GM12878 (cell line): ENCODE data around the gene ENTPD3. TPM values are rescaled to one million over a fixed set of nuclear protein-coding genes. Genes with fewer than 3 reads are reported as not detected.

Source experiments
- ATAC-seq: fragments of 200-7000 bp; cut with Tn5 transposase; 3 replicates; pipeline ENCODE4 v1.9.1; 2020; ENCODE audit warnings: mild to moderate bottlenecking, moderate library complexity
- BruUV-seq: library from RNA; stranded (reverse); fragments of 400-500 nt; replicated peaks from 2 replicates; lab custom pipeline; 2021; lab: Mats Ljungman, UMichigan
- CTCF ChIA-PET: fragments of 300-600 bp; sonication (Branson Sonifier 250); formaldehyde crosslinking; extraction: SDS; loops from one replicate; lab custom pipeline; 2021; ENCODE audit warnings: inconsistent platforms; lab: Yijun Ruan, JAX
- POLR2A ChIA-PET: fragments of 350-600 bp; formaldehyde crosslinking; extraction: SDS; loops from one replicate; lab custom pipeline; 2021; ENCODE audit warnings: inconsistent platforms; lab: Charles Lee
- RAD21 ChIA-PET: fragments of 300-600 bp; sonication (Branson Sonifier 250); formaldehyde crosslinking; loops from one replicate; lab custom pipeline; 2023; ENCODE audit warnings: antibody characterized with exemption; ENCODE audit not compliant: unreplicated experiment; lab: Charles Lee
- SMC1A ChIA-PET: fragments of 300-600 bp; sonication (Branson Sonifier 250); formaldehyde crosslinking; loops from one replicate; lab custom pipeline; 2023; ENCODE audit not compliant: unreplicated experiment, uncharacterized antibody; lab: Charles Lee
- DNase-seq: peaks from one replicate; pipeline ENCODE4 v3.0.0-alpha.2; 2011; ENCODE audit warnings: low read depth, low spot score
- FAIRE-seq: peaks from 3 replicates; lab custom pipeline; 2011; peaks lifted over from hg19 to GRCh38; lab: Jason Lieb, UNC
- H2AFZ ChIP-seq: 2 replicates; pipeline ENCODE4 v1.6.0; 2011; ENCODE audit warnings: low read depth, low read length, control low read depth; ENCODE audit not compliant: control insufficient read depth
- H3K27ac ChIP-seq: 2 replicates; pipeline ENCODE4 v1.5.1; 2011; ENCODE audit warnings: control low read depth; ENCODE audit not compliant: control insufficient read depth, insufficient read depth
- H3K27me3 ChIP-seq, 2 experiments: replicated peaks in 1 of 2; 2 replicates each; pipeline versions ENCODE4 v1.6.0 to v1.6.1; 2011; ENCODE audit warnings: low read length in 1 of 2; ENCODE audit not compliant: control insufficient read depth in 2 of 2, insufficient read depth in 2 of 2
- H3K36me3 ChIP-seq, 2 experiments: 2 replicates each; pipeline ENCODE4 v1.5.1; 2011; ENCODE audit warnings: low read length in 1 of 2; ENCODE audit not compliant: control insufficient read depth in 2 of 2, insufficient read depth in 2 of 2
- H3K4me1 ChIP-seq: 2 replicates; pipeline ENCODE4 v1.6.1; 2011; ENCODE audit warnings: mild to moderate bottlenecking, low read length, moderate library complexity, mixed read lengths; ENCODE audit not compliant: control insufficient read depth, insufficient read depth
- H3K4me2 ChIP-seq: 2 replicates; pipeline ENCODE4 v1.6.0; 2011; ENCODE audit warnings: control low read depth; ENCODE audit not compliant: control insufficient read depth, insufficient read depth
- H3K4me3 ChIP-seq: fragments of 200-600 bp; sonication (generic); 2 replicates; pipeline ENCODE4 v1.5.1; 2016
- H3K79me2 ChIP-seq: 2 replicates; pipeline ENCODE4 v1.6.0; 2011; ENCODE audit warnings: low read length; ENCODE audit not compliant: control insufficient read depth, insufficient read depth
- H3K9ac ChIP-seq: 2 replicates; pipeline ENCODE4 v1.8.0; 2011; ENCODE audit warnings: low read length, control low read depth, mixed read lengths; ENCODE audit not compliant: control insufficient read depth, insufficient read depth
- H3K9me3 ChIP-seq: replicated peaks from 3 replicates; pipeline ENCODE4 v1.5.1; 2011; ENCODE audit warnings: mild to moderate bottlenecking, low read length; ENCODE audit not compliant: control insufficient read depth, insufficient read depth
- H4K20me1 ChIP-seq: 2 replicates; pipeline ENCODE4 v1.6.0; 2011; ENCODE audit not compliant: control insufficient read depth, insufficient read depth
- ASH2L ChIP-seq: fragments of 300-600, 200-600 bp; sonication (generic); IDR thresholded peaks from 2 replicates; pipeline ENCODE4 v1.6.1; 2017; ENCODE audit warnings: low read depth, mild to moderate bottlenecking, borderline replicate concordance
- CHD1 ChIP-seq: IDR thresholded peaks from 2 replicates; pipeline ENCODE4 v1.6.1; 2012; ENCODE audit warnings: low read depth, low read length, improper control_type of control experiment
- ETV6 ChIP-seq, 2 experiments: fragments of 450-650 bp in 1 of 2; IDR thresholded peaks in 1 of 2; conservative IDR thresholded peaks in 1 of 2; 2 replicates each; pipeline ENCODE4 v1.6.1; 2014; ENCODE audit warnings: antibody characterized with exemption in 1 of 2, borderline replicate concordance in 1 of 2, low read depth in 1 of 2, mild to moderate bottlenecking in 1 of 2, moderate library complexity in 1 of 2
- GABPA ChIP-seq: IDR thresholded peaks from 2 replicates; pipeline ENCODE4 v1.6.1; 2014; ENCODE audit warnings: antibody characterized with exemption, low read depth, mild to moderate bottlenecking, inconsistent platforms
- LARP7 ChIP-seq: fragments of 450-650 bp; IDR thresholded peaks from 2 replicates; pipeline ENCODE4 v1.6.1; 2017; ENCODE audit warnings: mild to moderate bottlenecking
- MEF2B ChIP-seq: fragments of 450-650 bp; IDR thresholded peaks from 2 replicates; pipeline ENCODE4 v1.6.1; 2018; ENCODE audit warnings: mild to moderate bottlenecking, moderate library complexity; ENCODE audit not compliant: partially characterized antibody, poor library complexity, severe bottlenecking
- SPI1 ChIP-seq: IDR thresholded peaks from 2 replicates; pipeline ENCODE4 v1.6.1; 2011; ENCODE audit warnings: low read depth, mild to moderate bottlenecking, low read length, moderate library complexity, borderline replicate concordance; ENCODE audit not compliant: insufficient read depth
- TCF12 ChIP-seq: IDR thresholded peaks from 2 replicates; pipeline ENCODE4 v1.6.1; 2011; ENCODE audit warnings: low read depth, mild to moderate bottlenecking, low read length
- TCF3 ChIP-seq: IDR thresholded peaks from 2 replicates; pipeline ENCODE4 v1.6.1; 2012; ENCODE audit warnings: low read depth, mild to moderate bottlenecking, low read length, borderline replicate concordance; ENCODE audit not compliant: insufficient read depth
- ZNF622 ChIP-seq: fragments of 450-650 bp; IDR thresholded peaks from 2 replicates; pipeline ENCODE4 v1.6.1; 2017; ENCODE audit warnings: mild to moderate bottlenecking, inconsistent platforms
- WGBS: methylation state at CpG from one replicate; pipeline ENCODE4 v1.1.6; 2016; ENCODE audit warnings: low lambda C conversion rate; ENCODE audit not compliant: insufficient replicate concordance, insufficient coverage; ENCODE audit errors: missing lambda C conversion rate; 5-methylcytosine and 5-hydroxymethylcytosine counted together
- in situ Hi-C: fragments of 300-500 bp; cut with MboI; formaldehyde crosslinking; loops from 9 replicates; pipeline ENCODE4 v1.14.3; 2018; ENCODE audit warnings: mixed read lengths
- intact Hi-C: fragments of 100-400 bp; cut with micrococcal nuclease; formaldehyde crosslinking; loops from one replicate; pipeline ENCODE4 v1.14.2; 2022; ENCODE audit not compliant: unreplicated experiment
- polyA plus RNA-seq, 11 experiments: library from polyadenylated mRNA; depleted of rRNA in 4 of 11; unstranded in 6 of 11; stranded (reverse) in 5 of 11; fragments of >200 nt; fragmentation: Nextera tagmentation in 4 of 11; fragmentation: Illumina TruSeq in 1 of 11; extraction: Ambion mirVana in 4 of 11; extraction: Trizol in 1 of 11; gene quantifications; 1 replicate in 1 of 11; 2 replicates in 10 of 11; pipeline versions ENCODE4 v1.2.1 to v1.2.3, GENCODE V29; 2011 to 2016; ENCODE audit warnings: inconsistent platforms in 2 of 11, missing spikeins in 2 of 11, low read depth in 1 of 11
- total RNA-seq, 4 experiments: library from RNA; depleted of rRNA in 3 of 4; stranded (reverse); fragments of >200 nt in 3 of 4; fragmentation: Illumina TruSeq in 1 of 4; extraction: Trizol in 1 of 4; gene quantifications; 2 replicates each; pipeline versions ENCODE4 v1.2.1 to v1.2.3, GENCODE V29; 2013 to 2021
- TF ChIP-seq, protein P1 (sequence below): fragments of 450-650 bp; IDR thresholded peaks from 2 replicates; pipeline ENCODE4 v1.6.1; 2018; ENCODE audit warnings: borderline replicate concordance, mild to moderate bottlenecking; ENCODE audit not compliant: partially characterized antibody
- TF ChIP-seq, protein P2 (sequence below): IDR thresholded peaks from 2 replicates; pipeline ENCODE4 v1.6.1; 2012; ENCODE audit warnings: low read length, inconsistent platforms
- TF ChIP-seq, protein P3 (sequence below): IDR thresholded peaks from 2 replicates; pipeline ENCODE4 v1.6.1; 2012; ENCODE audit warnings: low read depth, low read length, improper control_type of control experiment
- TF ChIP-seq, protein P4 (sequence below): fragments of 150-350 bp; IDR thresholded peaks from 2 replicates; pipeline ENCODE4 v1.6.1; 2016; ENCODE audit warnings: low read depth, low read length
- TF ChIP-seq, protein P5 (sequence below): IDR thresholded peaks from 2 replicates; pipeline ENCODE4 v1.6.1; 2011; ENCODE audit warnings: mild to moderate bottlenecking, low read depth, low read length, moderate library complexity; ENCODE audit not compliant: insufficient replicate concordance

ENTPD3 gene
- total and polyA plus RNA-seq, 10 of the 15 experiments (the other 5 are each of a cell fraction or from before 2014, with no cell fraction given), result 0.03 TPM; not detected in 9

DNA sequence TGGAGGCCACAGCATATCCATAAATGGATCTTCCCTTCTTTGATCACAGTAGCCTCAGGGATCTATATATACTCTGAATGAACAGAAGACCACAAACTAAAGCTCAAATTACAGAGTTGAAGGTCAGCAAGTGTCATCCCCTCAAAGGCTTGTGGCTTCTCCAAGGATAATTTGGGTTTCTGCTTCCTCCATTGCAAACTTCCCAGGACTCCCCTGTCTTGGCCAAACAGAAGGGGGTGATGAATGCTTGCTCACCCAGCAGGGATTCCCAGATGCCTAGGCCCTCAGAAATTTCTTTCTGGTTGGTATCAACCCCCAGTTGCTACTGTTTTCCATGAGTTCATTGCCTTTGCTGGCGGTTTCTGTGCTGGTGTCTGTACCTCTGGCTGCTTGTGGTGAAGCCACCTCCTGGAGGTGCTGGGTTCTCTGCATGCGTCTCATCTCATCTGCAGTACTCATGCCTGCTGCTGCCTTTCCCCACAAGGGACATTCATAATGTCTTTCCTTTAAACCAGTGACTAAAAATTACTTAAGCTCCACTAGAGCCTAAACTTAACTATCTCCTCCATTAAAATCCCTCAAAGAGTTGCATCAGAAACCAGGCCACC, 17.7 kb downstream of the ENTPD3 start:
- FAIRE-seq (no peak), DNase-seq (no peak), ATAC-seq (no peak)
- Histone ChIP-seq H3K36me3 (no peaks in the 10 kb centered on the region), H2AFZ (no peak overlapping the region), H4K20me1 (no peaks in the 10 kb centered on the region), H3K79me2 (no peaks in the 10 kb centered on the region), H3K9ac (no peak overlapping the region), H3K4me3 (no peak overlapping the region), H3K4me2 (no peak overlapping the region), H3K4me1 (no peaks in the 10 kb centered on the region), H3K27ac (no peak overlapping the region), H3K9me3 (no peaks in the 10 kb centered on the region), H3K27me3 (no peaks in the 10 kb centered on the region)
- RAD21 ChIA-PET, result no interaction called here
- BruUV-seq, result no TSS peak
- CTCF ChIA-PET, result no interaction called here
- intact Hi-C loops, result no loop called here
- in situ Hi-C loops, result no loop called here
- SMC1A ChIA-PET, result no interaction called here
- 45% methylated on average over 2 of the region's 2 CpGs for WGBS
- POLR2A ChIA-PET, result no interaction called here
- TF ChIP-seq GABPA, result no peak
- TF ChIP-seq MEF2B, result no peak
- TF ChIP-seq TCF3, result no peak
- TF ChIP-seq CHD1, result no peak
- TF ChIP-seq, protein P1, sequence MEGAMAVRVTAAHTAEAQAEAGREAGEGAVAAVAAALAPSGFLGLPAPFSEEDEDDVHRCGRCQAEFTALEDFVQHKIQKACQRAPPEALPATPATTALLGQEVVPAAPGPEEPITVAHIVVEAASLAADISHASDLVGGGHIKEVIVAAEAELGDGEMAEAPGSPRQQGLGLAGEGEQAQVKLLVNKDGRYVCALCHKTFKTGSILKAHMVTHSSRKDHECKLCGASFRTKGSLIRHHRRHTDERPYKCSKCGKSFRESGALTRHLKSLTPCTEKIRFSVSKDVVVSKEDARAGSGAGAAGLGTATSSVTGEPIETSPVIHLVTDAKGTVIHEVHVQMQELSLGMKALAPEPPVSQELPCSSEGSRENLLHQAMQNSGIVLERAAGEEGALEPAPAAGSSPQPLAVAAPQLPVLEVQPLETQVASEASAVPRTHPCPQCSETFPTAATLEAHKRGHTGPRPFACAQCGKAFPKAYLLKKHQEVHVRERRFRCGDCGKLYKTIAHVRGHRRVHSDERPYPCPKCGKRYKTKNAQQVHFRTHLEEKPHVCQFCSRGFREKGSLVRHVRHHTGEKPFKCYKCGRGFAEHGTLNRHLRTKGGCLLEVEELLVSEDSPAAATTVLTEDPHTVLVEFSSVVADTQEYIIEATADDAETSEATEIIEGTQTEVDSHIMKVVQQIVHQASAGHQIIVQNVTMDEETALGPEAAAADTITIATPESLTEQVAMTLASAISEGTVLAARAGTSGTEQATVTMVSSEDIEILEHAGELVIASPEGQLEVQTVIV, result no peak
- TF ChIP-seq TCF12, result no peak
- TF ChIP-seq, protein P2, sequence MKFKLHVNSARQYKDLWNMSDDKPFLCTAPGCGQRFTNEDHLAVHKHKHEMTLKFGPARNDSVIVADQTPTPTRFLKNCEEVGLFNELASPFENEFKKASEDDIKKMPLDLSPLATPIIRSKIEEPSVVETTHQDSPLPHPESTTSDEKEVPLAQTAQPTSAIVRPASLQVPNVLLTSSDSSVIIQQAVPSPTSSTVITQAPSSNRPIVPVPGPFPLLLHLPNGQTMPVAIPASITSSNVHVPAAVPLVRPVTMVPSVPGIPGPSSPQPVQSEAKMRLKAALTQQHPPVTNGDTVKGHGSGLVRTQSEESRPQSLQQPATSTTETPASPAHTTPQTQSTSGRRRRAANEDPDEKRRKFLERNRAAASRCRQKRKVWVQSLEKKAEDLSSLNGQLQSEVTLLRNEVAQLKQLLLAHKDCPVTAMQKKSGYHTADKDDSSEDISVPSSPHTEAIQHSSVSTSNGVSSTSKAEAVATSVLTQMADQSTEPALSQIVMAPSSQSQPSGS, result no peak
- TF ChIP-seq, protein P3, sequence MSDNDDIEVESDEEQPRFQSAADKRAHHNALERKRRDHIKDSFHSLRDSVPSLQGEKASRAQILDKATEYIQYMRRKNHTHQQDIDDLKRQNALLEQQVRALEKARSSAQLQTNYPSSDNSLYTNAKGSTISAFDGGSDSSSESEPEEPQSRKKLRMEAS, result no peak
- no peak for TF ChIP-seq LARP7
- TF ChIP-seq ETV6 (conservative IDR thresholded peaks at IDR 0.05 in 1 of 2, IDR thresholded peaks at IDR 0.05 in 1 of 2; ENCODE audit: borderline replicate concordance in 1 of 2, low read depth in 1 of 2), result no peak
- TF ChIP-seq ZNF622, result no peak
- no peak for TF ChIP-seq ASH2L
- TF ChIP-seq SPI1, result no peak
- TF ChIP-seq, protein P4, sequence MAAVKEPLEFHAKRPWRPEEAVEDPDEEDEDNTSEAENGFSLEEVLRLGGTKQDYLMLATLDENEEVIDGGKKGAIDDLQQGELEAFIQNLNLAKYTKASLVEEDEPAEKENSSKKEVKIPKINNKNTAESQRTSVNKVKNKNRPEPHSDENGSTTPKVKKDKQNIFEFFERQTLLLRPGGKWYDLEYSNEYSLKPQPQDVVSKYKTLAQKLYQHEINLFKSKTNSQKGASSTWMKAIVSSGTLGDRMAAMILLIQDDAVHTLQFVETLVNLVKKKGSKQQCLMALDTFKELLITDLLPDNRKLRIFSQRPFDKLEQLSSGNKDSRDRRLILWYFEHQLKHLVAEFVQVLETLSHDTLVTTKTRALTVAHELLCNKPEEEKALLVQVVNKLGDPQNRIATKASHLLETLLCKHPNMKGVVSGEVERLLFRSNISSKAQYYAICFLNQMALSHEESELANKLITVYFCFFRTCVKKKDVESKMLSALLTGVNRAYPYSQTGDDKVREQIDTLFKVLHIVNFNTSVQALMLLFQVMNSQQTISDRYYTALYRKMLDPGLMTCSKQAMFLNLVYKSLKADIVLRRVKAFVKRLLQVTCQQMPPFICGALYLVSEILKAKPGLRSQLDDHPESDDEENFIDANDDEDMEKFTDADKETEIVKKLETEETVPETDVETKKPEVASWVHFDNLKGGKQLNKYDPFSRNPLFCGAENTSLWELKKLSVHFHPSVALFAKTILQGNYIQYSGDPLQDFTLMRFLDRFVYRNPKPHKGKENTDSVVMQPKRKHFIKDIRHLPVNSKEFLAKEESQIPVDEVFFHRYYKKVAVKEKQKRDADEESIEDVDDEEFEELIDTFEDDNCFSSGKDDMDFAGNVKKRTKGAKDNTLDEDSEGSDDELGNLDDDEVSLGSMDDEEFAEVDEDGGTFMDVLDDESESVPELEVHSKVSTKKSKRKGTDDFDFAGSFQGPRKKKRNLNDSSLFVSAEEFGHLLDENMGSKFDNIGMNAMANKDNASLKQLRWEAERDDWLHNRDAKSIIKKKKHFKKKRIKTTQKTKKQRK, result no peak
- TF ChIP-seq, protein P5, sequence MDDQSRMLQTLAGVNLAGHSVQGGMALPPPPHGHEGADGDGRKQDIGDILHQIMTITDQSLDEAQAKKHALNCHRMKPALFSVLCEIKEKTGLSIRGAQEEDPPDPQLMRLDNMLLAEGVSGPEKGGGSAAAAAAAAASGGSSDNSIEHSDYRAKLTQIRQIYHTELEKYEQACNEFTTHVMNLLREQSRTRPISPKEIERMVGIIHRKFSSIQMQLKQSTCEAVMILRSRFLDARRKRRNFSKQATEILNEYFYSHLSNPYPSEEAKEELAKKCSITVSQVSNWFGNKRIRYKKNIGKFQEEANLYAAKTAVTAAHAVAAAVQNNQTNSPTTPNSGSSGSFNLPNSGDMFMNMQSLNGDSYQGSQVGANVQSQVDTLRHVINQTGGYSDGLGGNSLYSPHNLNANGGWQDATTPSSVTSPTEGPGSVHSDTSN, result no peak
